GM15510 (cell line): ENCODE results near the gene RASSF8.

Experiments used
- POLR2A ChIP-seq: IDR thresholded peaks from 3 replicates; pipeline ENCODE4 v1.6.1; 2011; ENCODE audit warnings: borderline replicate concordance; ENCODE audit not compliant: insufficient read length; ENCODE audit errors: extremely low read depth

Gene RASSF8, protein sequence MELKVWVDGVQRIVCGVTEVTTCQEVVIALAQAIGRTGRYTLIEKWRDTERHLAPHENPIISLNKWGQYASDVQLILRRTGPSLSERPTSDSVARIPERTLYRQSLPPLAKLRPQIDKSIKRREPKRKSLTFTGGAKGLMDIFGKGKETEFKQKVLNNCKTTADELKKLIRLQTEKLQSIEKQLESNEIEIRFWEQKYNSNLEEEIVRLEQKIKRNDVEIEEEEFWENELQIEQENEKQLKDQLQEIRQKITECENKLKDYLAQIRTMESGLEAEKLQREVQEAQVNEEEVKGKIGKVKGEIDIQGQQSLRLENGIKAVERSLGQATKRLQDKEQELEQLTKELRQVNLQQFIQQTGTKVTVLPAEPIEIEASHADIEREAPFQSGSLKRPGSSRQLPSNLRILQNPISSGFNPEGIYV

DNA sequence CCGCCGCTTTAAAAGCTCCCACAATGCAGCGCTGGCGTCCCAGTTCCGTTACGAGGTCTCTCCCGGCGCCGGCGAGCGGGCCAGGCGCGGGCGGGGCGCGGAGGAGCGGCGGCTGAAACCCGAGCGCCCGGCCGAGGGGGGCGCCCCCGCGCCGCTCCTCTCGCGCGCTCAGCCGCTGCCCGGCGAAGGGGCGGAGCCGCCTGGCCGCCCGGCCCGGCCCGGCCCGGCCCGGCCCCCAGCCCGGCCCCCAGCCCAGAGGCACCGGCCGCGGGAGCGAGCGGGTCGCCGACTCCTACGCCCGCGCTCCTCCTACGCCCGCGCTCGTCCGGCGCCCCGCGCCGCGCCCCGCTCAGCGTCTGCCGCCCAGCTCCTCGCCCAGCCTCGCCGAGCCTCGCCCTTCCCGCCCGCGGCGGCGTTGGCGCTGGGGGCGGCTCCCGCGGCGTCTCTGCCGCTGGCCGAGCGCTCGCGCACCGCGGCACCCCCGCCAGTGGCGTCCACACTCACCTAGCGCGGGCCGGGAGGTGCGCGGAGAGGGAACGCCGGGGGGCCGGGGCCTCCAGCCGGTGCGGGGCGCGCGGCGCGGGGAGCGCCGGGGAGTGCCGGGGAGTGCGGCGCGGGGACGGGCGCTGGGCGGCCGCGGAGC, at the start of gene RASSF8:
RASSF8 (plus strand) TSS at position 255 of the 643 bp plus-strand sequence. CDS start 96,662 bp downstream, outside the sequence.
- no peak for TF ChIP-seq POLR2A

DNA sequence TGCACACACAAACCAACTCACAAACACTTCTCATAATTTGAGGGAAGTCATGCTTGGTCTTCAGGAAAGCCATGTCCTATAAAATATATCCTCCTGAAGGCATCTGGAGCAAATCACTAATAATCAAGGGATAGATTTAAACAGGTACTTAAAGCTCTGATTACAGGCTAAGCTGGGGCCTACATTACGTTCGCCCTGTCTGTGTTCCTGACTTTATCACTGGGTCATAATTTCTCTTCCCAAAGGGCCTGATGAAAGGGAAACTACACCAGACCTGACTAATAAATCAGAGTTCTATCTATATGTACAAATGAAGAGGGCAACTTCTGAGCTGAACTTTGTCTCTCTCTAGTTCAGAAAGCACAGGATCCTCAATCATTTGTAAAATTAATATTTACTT, 43.9 kb upstream of the RASSF8 start:
- TF ChIP-seq POLR2A, result no peak

DNA sequence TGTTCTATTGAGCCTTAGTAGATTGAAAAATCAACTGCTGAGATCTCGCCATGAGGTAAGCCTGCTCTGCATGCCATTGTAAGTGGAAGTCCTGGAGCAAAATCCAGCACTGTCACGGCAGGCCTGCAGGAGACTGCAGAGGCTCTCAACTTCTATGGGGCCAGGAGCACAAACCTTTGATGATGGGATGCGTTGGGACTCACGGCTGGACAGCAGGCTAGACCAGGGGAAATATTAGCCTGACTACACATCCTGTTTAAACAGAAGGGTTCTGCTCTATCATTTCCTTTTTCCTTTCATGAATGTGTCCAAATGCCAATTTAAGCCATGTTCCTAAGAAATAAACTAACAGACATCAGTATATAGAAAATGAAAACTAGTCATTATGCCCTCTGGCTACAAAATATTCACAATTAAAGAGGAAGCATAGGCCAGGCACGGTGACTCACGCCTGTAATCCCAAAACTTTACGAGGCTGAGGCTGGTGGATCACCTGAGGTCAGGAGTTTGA, 33.9 kb upstream of the RASSF8 start:
- no peak for TF ChIP-seq POLR2A

DNA sequence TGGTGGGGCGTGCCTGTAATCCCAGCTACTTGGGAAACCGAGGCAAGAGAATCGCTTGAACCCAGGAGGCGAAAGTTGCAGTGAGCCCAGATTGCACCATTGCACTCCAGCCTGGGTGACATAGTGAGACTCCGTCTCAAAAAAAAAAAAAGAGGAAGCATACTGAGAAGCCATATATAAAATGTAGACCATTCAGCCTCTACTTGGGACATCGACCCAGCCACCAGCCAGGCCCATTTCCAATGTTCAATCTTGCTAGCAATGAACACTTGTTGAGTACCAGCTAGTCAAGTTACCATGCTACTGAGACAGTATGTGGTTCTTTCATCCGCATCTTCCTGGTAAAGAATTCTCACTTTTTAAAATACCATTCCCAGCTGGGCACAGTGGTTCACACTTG, 33.4 kb upstream of the RASSF8 start:
- TF ChIP-seq POLR2A, result no peak

DNA sequence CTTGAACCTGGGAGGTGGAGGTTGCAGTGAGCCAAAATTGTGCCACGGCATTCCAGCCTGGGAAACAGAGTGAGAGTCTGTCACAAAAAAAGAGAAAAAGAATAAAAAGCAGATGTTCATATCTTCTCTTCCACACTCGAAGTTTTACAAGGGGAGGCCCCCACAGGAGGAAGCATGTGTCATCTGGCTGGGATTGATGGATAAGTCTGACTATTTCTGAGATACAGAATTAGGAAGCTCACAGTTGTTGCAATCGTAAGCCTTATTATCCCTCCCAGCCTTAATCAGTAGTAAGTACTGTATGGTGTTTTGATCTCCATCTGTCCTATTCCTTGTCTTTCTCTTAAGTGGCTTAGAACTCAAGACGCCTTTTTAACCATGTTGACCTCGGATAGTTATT, 31.9 kb upstream of the RASSF8 start:
- TF ChIP-seq POLR2A, result no peak

DNA sequence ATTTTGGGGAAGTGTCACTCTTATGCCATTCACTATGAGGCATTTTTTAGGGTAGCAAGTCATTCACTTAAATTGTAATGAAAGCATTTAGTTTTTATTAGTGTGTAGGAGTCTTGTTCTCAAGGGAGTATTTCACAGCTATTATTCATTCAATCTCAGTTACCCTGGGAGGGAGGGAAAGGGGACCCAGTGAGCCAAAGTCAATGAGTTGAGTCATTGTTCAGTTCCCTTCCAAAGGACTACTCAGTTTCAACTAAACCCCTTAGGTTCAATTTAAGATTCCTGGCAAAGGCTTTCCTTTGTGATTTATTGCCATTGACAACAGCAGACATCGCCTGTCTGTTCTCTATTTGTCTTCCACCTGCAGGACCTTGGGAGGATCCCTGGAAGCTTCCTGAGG, 29.3 kb upstream of the RASSF8 start:
- TF ChIP-seq POLR2A, result no peak

DNA sequence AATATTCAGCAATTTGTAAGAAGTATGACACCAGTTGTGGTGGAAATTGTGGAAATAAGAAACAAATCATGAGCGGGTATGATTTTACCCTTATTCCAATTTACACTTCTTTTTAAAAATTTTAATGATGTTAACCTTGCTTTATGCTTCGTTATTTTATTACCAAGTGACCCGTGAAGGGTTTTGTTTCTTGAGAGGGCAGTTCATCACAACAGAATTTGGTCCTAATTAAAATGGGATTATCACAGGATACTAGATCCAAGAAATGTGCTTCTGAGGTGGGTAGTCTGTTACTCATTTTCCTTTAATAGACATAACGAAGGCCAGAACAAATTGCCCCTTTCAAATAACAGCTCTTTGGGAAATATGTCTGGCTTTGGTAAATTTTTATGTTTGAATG, 25.5 kb upstream of the RASSF8 start:
- no peak for TF ChIP-seq POLR2A

DNA sequence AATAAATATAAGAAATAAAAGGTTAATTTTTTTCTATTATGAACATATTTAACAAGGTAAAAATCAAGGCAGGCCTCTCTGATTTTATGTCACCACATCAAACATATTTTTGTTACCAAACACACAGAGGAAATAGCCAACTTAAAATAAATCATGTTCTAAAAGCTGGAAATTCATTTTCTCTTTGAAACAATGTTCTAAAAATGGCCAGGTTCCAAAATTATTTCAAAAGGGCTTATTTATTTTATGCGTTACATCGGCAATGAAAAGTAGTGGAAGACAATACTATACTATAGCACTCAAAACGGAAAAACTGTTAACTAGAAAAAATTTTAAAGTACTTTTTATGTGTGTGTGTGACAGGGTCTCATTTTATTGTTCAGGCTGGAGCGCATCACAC, 24.0 kb upstream of the RASSF8 start:
- TF ChIP-seq POLR2A, result no peak

DNA sequence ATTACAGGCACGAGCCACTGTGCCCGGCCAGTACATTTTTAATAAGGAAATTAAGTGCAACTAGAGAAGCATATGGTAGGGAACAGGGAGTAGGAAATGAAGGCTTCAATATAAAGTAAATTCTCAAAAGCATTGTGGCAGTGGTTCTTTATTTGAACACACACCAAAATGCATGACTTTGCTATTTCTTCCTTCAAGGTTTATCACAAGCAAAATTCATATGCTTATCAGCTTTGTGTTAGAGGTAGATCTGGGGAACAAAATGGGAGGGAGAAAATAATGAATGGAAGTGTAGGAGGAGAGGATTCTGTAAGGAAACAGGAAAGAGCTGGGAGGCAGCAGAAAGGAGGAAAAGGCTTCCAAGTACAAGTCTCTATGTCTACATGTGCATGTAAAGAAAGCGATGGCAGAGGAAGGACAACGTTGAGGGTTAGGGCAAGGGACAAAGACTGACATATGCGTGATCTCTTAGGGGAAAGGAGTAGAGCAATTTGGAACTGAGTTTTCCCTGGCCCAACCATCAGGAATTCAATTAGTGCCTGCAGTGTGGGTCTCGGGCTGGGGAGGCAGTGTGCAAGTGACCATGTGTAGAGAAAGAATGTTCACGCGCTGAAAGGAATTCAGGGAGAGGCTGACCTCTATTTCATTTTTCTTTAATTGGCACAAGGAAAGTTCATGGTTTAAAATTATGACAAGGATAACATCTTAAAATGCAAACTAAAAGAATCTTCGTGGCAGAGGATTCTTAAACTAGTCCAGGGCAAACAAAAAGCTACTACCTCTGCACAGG, 22.9 kb upstream of the RASSF8 start:
- no peak for TF ChIP-seq POLR2A

DNA sequence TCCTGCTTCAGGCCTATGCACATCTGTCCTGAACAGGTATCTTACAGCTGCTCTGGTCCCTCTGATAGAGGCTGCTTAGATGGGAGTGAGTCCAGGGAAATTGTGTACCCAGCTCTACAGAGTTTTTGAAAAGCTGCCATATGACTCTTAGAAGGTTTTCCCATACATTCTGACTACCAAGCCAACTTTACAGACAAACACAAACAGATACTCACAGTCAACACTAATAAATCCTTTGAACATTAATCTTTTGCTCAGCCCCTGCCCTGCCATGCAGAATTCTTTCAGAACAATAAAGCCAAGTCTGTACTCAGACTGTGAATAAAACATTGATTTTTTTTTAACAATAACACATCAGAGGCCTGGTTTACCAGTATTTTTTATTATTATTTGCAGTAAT, 21.4 kb upstream of the RASSF8 start:
- no peak for TF ChIP-seq POLR2A

DNA sequence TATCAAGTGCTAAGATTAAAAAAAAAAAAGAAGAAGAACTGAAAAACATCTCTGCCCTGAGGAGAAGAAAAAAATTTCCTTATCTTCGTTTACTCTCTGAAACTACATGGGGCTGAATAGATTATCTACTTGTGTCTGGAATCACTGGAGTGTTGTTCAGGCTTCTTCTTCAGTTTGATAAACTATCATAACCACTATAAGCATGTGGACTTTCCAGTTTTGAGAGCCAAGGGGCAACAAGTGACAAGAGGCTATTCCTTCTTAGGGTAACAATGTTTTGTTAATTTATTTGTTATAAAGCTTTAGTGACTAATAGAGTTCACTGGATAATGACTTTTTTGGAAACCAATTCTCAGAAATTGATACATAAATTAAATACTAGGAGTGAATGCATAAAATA, 19.9 kb upstream of the RASSF8 start:
- TF ChIP-seq POLR2A, result no peak

DNA sequence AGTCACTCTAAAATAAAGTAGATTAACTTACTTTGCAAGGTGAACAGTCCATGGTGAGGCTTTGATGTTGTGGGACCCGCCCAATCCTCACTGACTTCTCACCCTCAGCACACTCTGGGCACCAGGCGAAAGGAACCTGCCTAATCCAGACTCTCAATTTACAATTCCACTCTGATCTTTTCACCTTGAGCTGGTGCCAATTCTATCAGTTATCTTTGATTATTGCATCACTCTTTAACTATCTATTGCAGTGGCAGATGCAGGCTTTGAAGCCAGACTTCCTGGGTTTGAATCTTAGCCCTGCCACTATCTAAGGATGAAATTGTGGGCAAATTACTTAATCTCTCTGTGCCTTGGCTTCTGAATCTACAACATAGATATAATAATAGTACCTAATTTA, 18.9 kb upstream of the RASSF8 start:
- TF ChIP-seq POLR2A, result no peak

DNA sequence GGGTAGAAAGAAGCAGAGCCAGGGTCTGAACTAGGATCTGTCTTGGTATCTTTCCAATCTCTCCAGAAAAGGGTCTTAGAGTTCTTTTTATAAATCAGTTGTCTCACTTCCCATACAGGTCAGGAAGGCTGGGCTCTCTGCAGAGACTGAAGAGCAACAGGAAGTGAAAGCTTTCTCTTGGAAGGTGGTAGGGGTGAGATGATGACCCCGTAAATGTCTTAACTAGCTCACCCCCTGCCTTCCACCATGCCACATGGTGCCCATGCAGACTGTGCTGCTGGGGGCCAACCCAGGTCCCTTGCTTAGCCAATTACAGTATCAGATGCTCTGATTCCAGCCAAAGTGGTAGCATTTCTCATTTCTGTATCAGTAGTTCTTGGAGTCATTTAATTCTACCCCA, 17.6 kb upstream of the RASSF8 start:
- no peak for TF ChIP-seq POLR2A

DNA sequence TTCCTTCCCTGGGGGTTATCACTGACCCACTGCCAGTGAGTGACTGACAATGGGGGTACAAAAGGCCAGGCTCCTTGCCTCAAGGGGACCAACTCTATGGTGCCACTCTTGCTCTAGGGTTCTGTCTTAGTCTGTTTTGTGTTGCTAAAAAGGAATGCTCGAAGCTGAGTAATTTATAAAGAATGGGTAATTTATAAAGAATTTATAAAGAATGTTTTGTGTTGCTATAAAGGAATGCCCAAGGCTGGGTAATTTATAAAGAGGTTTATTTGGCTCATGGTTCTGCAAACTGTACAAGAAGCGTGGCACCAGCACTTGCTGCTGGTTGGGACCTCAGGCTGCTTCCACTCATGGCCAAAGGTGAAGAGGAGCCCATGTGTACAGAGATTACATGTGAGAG, 15.8 kb upstream of the RASSF8 start:
- no peak for TF ChIP-seq POLR2A

DNA sequence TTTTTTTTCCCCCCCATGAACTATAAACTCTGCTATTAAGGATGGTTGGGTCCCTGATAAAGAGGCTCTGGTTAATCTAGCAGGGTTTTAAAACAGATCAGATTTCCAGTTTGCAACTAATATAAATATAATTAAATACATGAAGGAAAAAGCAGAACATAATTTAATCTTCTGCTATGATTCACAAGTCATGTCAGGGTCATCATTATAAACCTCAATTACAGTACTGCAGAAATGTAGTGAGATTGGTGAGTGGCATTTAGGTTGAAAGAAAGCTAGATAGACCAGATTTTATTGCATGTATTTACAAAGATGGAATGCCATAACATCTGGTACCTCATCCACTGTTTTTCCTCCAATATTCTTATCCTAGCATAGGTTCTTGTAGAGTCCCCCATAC, 14.5 kb upstream of the RASSF8 start:
- no peak for TF ChIP-seq POLR2A

DNA sequence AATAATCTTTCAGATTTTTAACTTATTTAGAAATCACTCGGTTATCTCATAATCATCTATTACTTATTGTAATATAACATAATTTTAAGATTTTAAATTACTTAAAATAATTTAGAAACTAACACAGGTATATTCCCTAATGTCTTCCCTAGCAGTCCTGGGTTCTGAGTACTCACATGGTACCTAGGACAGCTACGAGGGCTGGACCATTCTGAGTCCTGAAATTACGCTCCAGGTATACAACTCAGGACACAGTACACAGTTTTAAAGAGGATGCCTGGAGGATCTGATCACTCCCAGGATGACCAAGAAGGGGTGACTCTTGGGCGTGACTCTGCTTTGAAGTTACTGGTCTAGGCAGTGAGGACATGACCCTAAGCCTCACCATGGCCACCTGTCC, 9.1 kb upstream of the RASSF8 start:
- TF ChIP-seq POLR2A, result no peak
